SU-DHL-6 (cell line): Measurements from ENCODE around the gene MFSD6.

Experiments
- H2AFZ ChIP-seq: fragments of 200-600 bp; sonication (generic); 2 replicates; pipeline ENCODE4 v1.6.1; 2014; ENCODE audit warnings: low read depth, mild to moderate bottlenecking, moderate library complexity, mixed read lengths, antibody characterized with exemption, low read length; ENCODE audit not compliant: severe bottlenecking
- H3F3A ChIP-seq: fragments of 200-600 bp; shearing (Covaris generic); 2 replicates; pipeline ENCODE4 v1.6.0; 2016; ENCODE audit warnings: antibody characterized with exemption, mild to moderate bottlenecking; ENCODE audit not compliant: insufficient read depth
- H3K27ac ChIP-seq: fragments of 200-600 bp; sonication (generic); 2 replicates; pipeline ENCODE4 v1.5.1; 2016; ENCODE audit warnings: low read depth, mild to moderate bottlenecking, low read length, moderate library complexity, mixed read lengths
- H3K27me3 ChIP-seq: fragments of 200-600 bp; sonication (generic), shearing (Covaris generic); 2 replicates; pipeline ENCODE4 v1.6.0; 2014; ENCODE audit warnings: mild to moderate bottlenecking, low read length
- H3K36me3 ChIP-seq: fragments of 200-600 bp; sonication (generic); 2 replicates; pipeline ENCODE4 v1.6.1; 2014; ENCODE audit warnings: mild to moderate bottlenecking, low read length, mixed read lengths
- H3K4me2 ChIP-seq: fragments of 300-600, 200-600 bp; shearing (Covaris generic), sonication (generic); 2 replicates; pipeline ENCODE4 v1.6.0; 2014; ENCODE audit warnings: low read length, low read depth, mild to moderate bottlenecking; ENCODE audit not compliant: poor library complexity, severe bottlenecking
- H3K4me3 ChIP-seq: fragments of 200-600 bp; sonication (generic); 2 replicates; pipeline ENCODE4 v1.5.1; 2014; ENCODE audit warnings: antibody characterized with exemption, low read length, mild to moderate bottlenecking, mixed read lengths; ENCODE audit not compliant: insufficient read depth, poor library complexity, severe bottlenecking
- H3K79me2 ChIP-seq: fragments of 200-600 bp; sonication (generic); 2 replicates; pipeline ENCODE4 v1.6.1; 2014; ENCODE audit warnings: mild to moderate bottlenecking, low read length, moderate library complexity; ENCODE audit not compliant: insufficient read depth
- H3K9ac ChIP-seq: fragments of 200-600 bp; sonication (generic); 2 replicates; pipeline ENCODE4 v1.7.0; 2014; ENCODE audit warnings: mild to moderate bottlenecking, low read length
- H3K9me2 ChIP-seq: fragments of 200-600 bp; sonication (generic); replicated peaks from 2 replicates; pipeline ENCODE4 v1.6.1; 2014; ENCODE audit warnings: low read length; ENCODE audit not compliant: insufficient read depth
- H3K9me3 ChIP-seq: fragments of 200-600 bp; sonication (generic); 2 replicates; pipeline ENCODE4 v1.6.1; 2014; ENCODE audit warnings: low read length, mixed read lengths; ENCODE audit not compliant: insufficient read depth
- H4K20me1 ChIP-seq: fragments of 200-600 bp; sonication (generic); 2 replicates; pipeline ENCODE4 v1.6.1; 2014; ENCODE audit warnings: low read depth, mild to moderate bottlenecking, antibody characterized with exemption, low read length, moderate library complexity, mixed read lengths
- EZH2phosphoT487 ChIP-seq: fragments of 200-600 bp; sonication (generic), shearing (Covaris generic); conservative IDR thresholded peaks from 2 replicates; pipeline ENCODE4 v1.6.1; 2018; ENCODE audit warnings: mild to moderate bottlenecking, antibody characterized with exemption, low read length, moderate library complexity, mixed read lengths
- TF ChIP-seq, protein P1 (sequence below): fragments of 200-600 bp; sonication (generic); IDR thresholded peaks from one replicate; pipeline ENCODE4 v1.5.1; 2017; ENCODE audit warnings: antibody characterized with exemption, mild to moderate bottlenecking, low read length, moderate library complexity; ENCODE audit not compliant: insufficient read depth, poor library complexity, severe bottlenecking

MFSD6 gene

DNA sequence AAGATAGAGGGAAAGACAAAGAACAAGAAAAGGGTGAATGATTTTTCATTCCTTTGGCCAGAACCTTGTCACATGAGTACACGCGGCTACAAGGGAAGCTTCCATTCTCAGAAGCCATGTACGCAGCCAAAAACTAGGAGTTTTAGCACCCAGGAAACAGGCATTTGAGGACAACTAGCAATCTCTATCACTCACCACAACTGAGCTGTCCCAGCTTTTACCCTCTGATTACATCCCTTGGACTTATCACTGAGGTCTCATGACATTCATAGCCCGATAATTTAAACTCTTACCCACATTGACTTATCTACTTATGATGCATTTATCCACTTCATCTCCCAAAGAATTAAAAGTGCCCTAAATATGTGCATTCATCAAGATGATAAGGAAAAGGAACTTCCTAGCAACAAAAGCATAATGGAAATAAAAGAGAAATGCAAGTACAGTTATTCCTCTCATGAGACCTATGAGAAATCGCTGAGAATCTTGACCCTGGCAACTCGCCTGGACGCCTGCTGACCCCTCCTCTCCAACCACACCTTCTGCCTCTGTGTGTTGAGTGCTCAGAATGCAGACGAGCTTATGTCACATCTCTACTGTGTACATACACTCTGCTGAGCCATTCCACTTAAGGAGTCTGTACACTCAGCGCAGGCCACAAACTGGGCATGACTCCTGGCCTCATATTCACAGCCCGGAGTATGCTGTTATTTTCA is 28.7 kb upstream of the MFSD6 start:
- Histone ChIP-seq H3K9me2 (no peaks in the 10 kb centered on the region), H3K9me3 (no peaks in the 10 kb centered on the region), H4K20me1 (no peaks in the 10 kb centered on the region), H3F3A (no peaks in the 10 kb centered on the region), H3K79me2 (no peaks in the 10 kb centered on the region), H3K4me2 (no peak overlapping the region), H3K27ac (no peak overlapping the region), H3K9ac (no peak overlapping the region), H3K36me3 (no peaks in the 10 kb centered on the region), H3K27me3 (no peaks in the 10 kb centered on the region), H3K4me3 (no peak overlapping the region), H2AFZ (no peak overlapping the region)
- TF ChIP-seq, protein P1, sequence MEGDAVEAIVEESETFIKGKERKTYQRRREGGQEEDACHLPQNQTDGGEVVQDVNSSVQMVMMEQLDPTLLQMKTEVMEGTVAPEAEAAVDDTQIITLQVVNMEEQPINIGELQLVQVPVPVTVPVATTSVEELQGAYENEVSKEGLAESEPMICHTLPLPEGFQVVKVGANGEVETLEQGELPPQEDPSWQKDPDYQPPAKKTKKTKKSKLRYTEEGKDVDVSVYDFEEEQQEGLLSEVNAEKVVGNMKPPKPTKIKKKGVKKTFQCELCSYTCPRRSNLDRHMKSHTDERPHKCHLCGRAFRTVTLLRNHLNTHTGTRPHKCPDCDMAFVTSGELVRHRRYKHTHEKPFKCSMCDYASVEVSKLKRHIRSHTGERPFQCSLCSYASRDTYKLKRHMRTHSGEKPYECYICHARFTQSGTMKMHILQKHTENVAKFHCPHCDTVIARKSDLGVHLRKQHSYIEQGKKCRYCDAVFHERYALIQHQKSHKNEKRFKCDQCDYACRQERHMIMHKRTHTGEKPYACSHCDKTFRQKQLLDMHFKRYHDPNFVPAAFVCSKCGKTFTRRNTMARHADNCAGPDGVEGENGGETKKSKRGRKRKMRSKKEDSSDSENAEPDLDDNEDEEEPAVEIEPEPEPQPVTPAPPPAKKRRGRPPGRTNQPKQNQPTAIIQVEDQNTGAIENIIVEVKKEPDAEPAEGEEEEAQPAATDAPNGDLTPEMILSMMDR = no peak
- no peak for TF ChIP-seq EZH2phosphoT487

DNA sequence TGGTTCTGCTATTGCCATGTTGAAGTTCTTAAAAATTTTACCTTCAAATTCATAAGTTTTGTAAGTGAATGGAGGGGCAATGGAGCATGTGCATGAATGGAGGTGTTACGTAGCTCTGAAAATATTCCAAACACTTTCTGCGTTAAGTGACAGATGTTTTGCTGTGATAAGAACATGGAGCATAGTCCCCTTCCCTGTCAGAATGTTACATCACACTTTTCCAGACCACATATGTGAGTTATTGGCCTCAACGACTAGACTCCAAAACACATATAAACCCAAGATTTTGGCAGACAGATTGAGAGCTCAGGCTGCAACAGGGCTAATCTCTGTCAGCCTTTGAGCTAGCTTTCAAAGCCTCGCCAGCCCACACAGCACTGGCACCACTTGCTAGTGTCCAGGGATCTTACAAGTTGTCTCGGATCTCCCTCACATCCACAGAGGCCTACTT is 27.2 kb upstream of the MFSD6 start:
- H4K20me1 ChIP-seq = no peaks in the 10 kb centered on the region
- H3K9me3 ChIP-seq = no peaks in the 10 kb centered on the region
- H3K79me2 ChIP-seq = no peaks in the 10 kb centered on the region
- H3K9me2 ChIP-seq = no peaks in the 10 kb centered on the region
- TF ChIP-seq, protein P1 = no peak
- TF ChIP-seq EZH2phosphoT487 = no peak
- no peak overlapping the region for H3K4me2 ChIP-seq
- no peak overlapping the region for H3K9ac ChIP-seq
- H3F3A ChIP-seq = no peaks in the 10 kb centered on the region
- H2AFZ ChIP-seq = no peak overlapping the region
- H3K36me3 ChIP-seq = no peaks in the 10 kb centered on the region
- no peak overlapping the region for H3K27ac ChIP-seq
- H3K27me3 ChIP-seq = no peaks in the 10 kb centered on the region
- H3K4me3 ChIP-seq = no peak overlapping the region

DNA sequence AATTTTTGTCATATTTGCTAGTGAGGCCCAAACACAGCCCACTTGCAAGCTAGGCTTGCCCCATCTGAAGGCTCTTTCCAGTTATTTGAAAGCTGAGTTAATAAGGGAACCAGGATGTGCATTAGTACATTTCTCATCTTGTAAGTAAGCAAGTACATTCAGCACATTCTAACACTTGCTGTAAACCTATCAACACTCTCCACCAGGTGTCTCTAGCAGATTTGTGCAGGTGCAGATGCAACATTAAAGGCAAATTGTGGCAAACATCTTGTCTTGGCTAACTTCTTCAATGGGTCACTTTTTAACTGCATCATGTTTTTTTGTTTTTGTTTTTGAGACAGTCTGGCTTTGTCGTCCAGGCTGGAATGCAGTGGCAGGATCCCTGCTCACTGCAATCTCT is 25.3 kb upstream of the MFSD6 start:
- TF ChIP-seq, protein P1 = peak; percentile 50
- TF ChIP-seq EZH2phosphoT487 = no peak

More for the DNA sequence above, 25.3 kb upstream of the MFSD6 start:
- H3K9ac ChIP-seq = no peak overlapping the region
- H4K20me1 ChIP-seq = no peaks in the 10 kb centered on the region
- no peak overlapping the region for H2AFZ ChIP-seq
- no peaks in the 10 kb centered on the region for H3K27me3 ChIP-seq
- H3K4me3 ChIP-seq = no peak overlapping the region
- no peak overlapping the region for H3K27ac ChIP-seq
- H3K4me2 ChIP-seq = no peak overlapping the region
- no peaks in the 10 kb centered on the region for H3F3A ChIP-seq
- H3K9me3 ChIP-seq = no peaks in the 10 kb centered on the region
- H3K79me2 ChIP-seq = no peaks in the 10 kb centered on the region
- H3K9me2 ChIP-seq = no peaks in the 10 kb centered on the region
- H3K36me3 ChIP-seq = no peaks in the 10 kb centered on the region
